Fibroblast of skin of left quadriceps (primary cell): ENCODE results near the gene GON4L.
"Not testable (repeated sequence)": the region's sequence is repeated elsewhere in the genome, so short reads cannot be mapped to it uniquely, and the experiment has no call there.

Experiments used
- DNase-seq, 2 experiments: peaks; one replicate each; pipeline ENCODE4 v3.0.0-alpha.2; 2013; ENCODE audit warnings: low read depth in 2 of 2

The GON4L gene

GRCh38 chr1:155748141-155748540 lies 108.9 kb downstream of the GON4L start:
- not testable (repeated sequence) for DNase-seq

- DNase-seq, result not testable (repeated sequence)
Measured at GRCh38 chr1:155747586-155747985, 109.4 kb downstream of the GON4L start.

GRCh38 chr1:155745284-155746228 lies 111.5 kb downstream of the GON4L start:
- DNase-seq, result peak; percentile 94

- no peak for DNase-seq
Measured at GRCh38 chr1:155744711-155745283, 112.2 kb downstream of the GON4L start.

- DNase-seq, result no peak
Measured at GRCh38 chr1:155741908-155742307, 115.1 kb downstream of the GON4L start.

GRCh38 chr1:155740995-155741394 lies 116.0 kb downstream of the GON4L start:
- no peak for DNase-seq

GRCh38 chr1:155729031-155729898 lies 127.7 kb downstream of the GON4L start:
- peak; percentile 27 to 37 for DNase-seq

- DNase-seq, result no peak
Measured at GRCh38 chr1:155725142-155725541, 131.9 kb downstream of the GON4L start.

- no peak for DNase-seq
Measured at GRCh38 chr1:155719703-155720102, 137.3 kb downstream of the GON4L start.

- not testable (repeated sequence) for DNase-seq
Measured at GRCh38 chr1:155718524-155719115, 138.4 kb downstream of the GON4L start.

- DNase-seq, result no peak
Measured at GRCh38 chr1:155717041-155717440, 140.0 kb downstream of the GON4L start.

GRCh38 chr1:155715777-155716176 lies 141.2 kb downstream of the GON4L start:
- DNase-seq, result no peak

- DNase-seq, result not testable (repeated sequence)
Measured at GRCh38 chr1:155715056-155715455, 142.0 kb downstream of the GON4L start.

- DNase-seq, result no peak
Measured at GRCh38 chr1:155713075-155713474, 143.9 kb downstream of the GON4L start.

- DNase-seq, result not testable (repeated sequence)
Measured at GRCh38 chr1:155712636-155713035, 144.4 kb downstream of the GON4L start.

- not testable (repeated sequence) for DNase-seq
Measured at GRCh38 chr1:155711457-155711856, 145.6 kb downstream of the GON4L start.

GRCh38 chr1:155709391-155709790 lies 147.6 kb downstream of the GON4L start:
- no peak for DNase-seq

- DNase-seq, result no peak
Measured at GRCh38 chr1:155706139-155706538, 150.9 kb downstream of the GON4L start.

- not testable (repeated sequence) for DNase-seq
Measured at GRCh38 chr1:155704414-155704813, 152.6 kb downstream of the GON4L start.

GRCh38 chr1:155703216-155703615 lies 153.8 kb downstream of the GON4L start:
- no peak for DNase-seq

- not testable (repeated sequence) for DNase-seq
Measured at GRCh38 chr1:155701675-155702074, 155.3 kb downstream of the GON4L start.
